ENCODE measurements around the gene LETMD1.

LETMD1 gene

DNA sequence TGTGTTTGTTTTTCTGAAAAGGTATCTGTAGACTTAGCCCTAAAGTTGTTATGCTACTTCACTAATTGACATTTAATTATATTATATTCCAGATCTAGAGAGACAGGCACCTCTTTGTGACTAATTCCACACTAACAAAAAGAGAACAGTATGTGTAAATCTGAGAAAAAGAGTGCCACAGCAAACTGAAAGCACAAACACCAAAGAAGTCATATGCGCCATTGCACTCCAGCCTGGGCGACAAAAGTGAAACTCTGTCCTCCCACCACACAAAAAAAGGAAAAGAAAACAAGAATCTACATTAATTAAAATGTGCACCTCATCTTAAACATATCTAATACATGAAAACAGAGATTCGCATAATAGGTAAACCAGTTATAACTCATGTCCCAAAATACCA, 39.7 kb downstream of the LETMD1 start:
- CTCF ChIA-PET = no interaction called here

GRCh38 chr12:51090705-51091229, 42.6 kb downstream of the LETMD1 start:
- ChIA-PET POLR2A (interaction anchor here (0.5 to 0.6 kb wide), 2 partner anchors 24 to 54 kb away, joined by 3 read pairs; no protein-coding TSS in a partner anchor), CTCF (interaction anchor here (1.0 to 1.1 kb wide), 2 partner anchors 11 to 16 kb away, joined by 3 to 4 read pairs; no protein-coding TSS in a partner anchor)
- no peak for DNase-seq (ENCODE audit: extremely low spot score)
- no peak for TF ChIP-seq CTCF (IDR thresholded peaks at IDR 0.05; ENCODE audit: control extremely low read depth, extremely low read depth, low read depth, missing control alignments)

More for the DNA sequence above, 39.7 kb downstream of the LETMD1 start:
- POLR2A ChIA-PET = no interaction called here
- peak; percentile 42 for DNase-seq (ENCODE audit: extremely low spot score)
- TF ChIP-seq CTCF (IDR thresholded peaks at IDR 0.05; ENCODE audit: control extremely low read depth, extremely low read depth, low read depth, missing control alignments) = no peak

DNA sequence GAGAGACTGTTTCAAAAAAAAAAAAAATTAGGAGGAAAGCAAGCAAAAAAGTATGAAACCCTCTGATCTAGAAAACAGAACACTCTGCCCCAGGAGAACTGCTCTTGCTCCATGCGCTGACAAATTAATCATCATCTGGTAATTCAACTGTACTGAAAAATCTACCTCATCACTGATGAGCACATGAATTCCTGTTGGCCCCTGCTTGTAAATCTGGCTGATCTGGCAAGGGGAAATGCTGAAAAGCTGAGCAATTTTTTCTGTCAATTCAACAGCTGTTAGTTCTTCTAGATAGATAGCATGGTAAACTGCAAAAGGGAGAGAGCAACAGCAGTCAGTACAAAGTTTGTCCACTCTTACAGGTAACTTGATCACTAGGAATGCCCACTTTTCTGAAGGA, 50.5 kb downstream of the LETMD1 start:
- DNase-seq (ENCODE audit: extremely low spot score) = no peak
- ChIA-PET CTCF (no interaction called here), POLR2A (interaction anchor here (1.4 kb wide), 1 partner anchor 15 kb away, joined by 4 read pairs; the partner anchor contains the start of gene CSRNP2)
- TF ChIP-seq CTCF (IDR thresholded peaks at IDR 0.05; ENCODE audit: control extremely low read depth, extremely low read depth, low read depth, missing control alignments) = no peak

DNA sequence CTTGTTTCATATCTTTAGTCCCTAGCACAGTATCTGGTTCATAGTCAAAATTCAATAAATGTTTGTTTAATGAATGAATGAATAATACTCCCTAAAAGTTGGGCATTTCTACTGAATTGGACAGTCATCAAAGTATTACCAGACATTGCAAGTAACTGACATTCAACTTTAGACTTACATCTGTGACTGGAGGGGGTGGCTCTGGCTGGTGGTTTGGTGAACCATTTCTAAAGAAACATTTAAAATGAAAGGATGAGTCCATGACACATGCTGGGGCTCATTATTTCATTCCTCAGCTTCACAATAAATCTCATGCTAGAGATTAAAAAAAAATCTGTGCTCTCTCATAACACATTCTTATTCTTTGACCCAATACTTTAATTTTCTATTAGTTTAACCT, 55.9 kb downstream of the LETMD1 start:
- ChIA-PET POLR2A (no interaction called here), CTCF (interaction anchor here (1.3 kb wide), 1 partner anchor 237 kb away, joined by 4 read pairs; no protein-coding TSS in a partner anchor)
- TF ChIP-seq CTCF (IDR thresholded peaks at IDR 0.05; ENCODE audit: control extremely low read depth, extremely low read depth, low read depth, missing control alignments) = no peak
- no peak for DNase-seq (ENCODE audit: extremely low spot score)

- POLR2A ChIA-PET = interaction anchor here (1.7 kb wide), 1 partner anchor 25 kb away, joined by 9 read pairs; the partner anchor contains the start of gene CSRNP2
- no peak for DNase-seq (ENCODE audit: extremely low spot score)
- CTCF ChIA-PET = interaction anchor here (0.8 to 1.2 kb wide), 2 partner anchors 13 to 22 kb away, joined by 3 to 4 read pairs; no protein-coding TSS in a partner anchor
- no peak for TF ChIP-seq CTCF (IDR thresholded peaks at IDR 0.05; ENCODE audit: control extremely low read depth, extremely low read depth, low read depth, missing control alignments)
Observed at GRCh38 chr12:51108136-51108535, 60.0 kb downstream of the LETMD1 start.
